ENCODE results near the gene NIFK. TPM values are rescaled to one million over a fixed set of nuclear protein-coding genes. Genes with fewer than 3 reads are reported as not detected.
"Not testable (repeated sequence)": the region's sequence is repeated elsewhere in the genome, so short reads cannot be mapped to it uniquely, and the experiment has no call there.

NIFK gene
- total RNA-seq, 4 donors from 2014 or later = 33.1 to 97.6 (median 50.1) TPM

- ATAC-seq (ENCODE audit: low FRiP score) (no peak), DNase-seq (ENCODE audit: low spot score) (no peak)
- TF ChIP-seq CTCF (IDR thresholded peaks at IDR 0.05) = no peak
These were observed 20.5 kb downstream of the NIFK start for GRCh38 chr2:121716126-121716525.

- ATAC-seq (ENCODE audit: low FRiP score); DNase-seq (ENCODE audit: low spot score): not testable (repeated sequence)
These were observed 25.2 kb downstream of the NIFK start for GRCh38 chr2:121711481-121711880.

DNA sequence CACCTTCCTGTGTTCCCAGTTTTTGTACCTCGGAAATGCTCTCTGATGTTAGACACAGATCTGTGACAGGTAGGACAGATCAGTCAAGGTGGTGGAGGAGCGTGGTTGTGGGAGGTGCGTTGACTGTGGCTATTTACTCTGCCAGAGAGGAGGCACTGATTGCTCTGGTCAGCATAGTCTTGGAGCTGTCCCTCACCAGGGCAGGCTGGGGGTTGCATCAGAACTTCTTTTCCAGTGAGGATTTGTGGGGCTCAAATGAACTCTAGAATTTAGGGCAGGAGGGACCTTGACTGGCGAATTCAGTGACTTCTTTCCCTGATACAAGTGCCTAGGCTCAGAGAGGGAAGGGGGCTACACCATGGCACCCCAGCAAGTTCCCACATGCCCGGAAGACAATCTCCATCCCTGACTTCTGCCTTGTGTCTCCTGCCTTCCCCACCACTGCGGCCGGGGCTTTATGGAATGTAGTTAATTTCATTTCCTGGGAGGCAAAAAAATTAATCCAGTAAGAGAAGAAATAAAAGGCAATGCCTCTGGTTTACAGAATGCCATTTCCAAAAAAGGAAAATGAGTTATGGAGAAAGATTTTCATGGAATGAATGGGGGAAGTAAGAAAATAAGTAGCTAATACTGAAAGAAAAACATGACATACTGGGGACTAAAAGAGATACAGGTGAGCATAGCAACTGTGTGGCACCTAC lies 26.1 kb downstream of the NIFK start:
- ATAC-seq (ENCODE audit: low FRiP score) (no peak), DNase-seq (ENCODE audit: low spot score) (no peak)
- TF ChIP-seq CTCF (IDR thresholded peaks at IDR 0.05) = no peak

GRCh38 chr2:121709776-121710469 lies 26.8 kb downstream of the NIFK start:
- DNase-seq (ENCODE audit: low spot score) = no peak
- no peak for ATAC-seq (ENCODE audit: low FRiP score)
- TF ChIP-seq CTCF (IDR thresholded peaks at IDR 0.05) = no peak

GRCh38 chr2:121707920-121708361 lies 28.7 kb downstream of the NIFK start:
- no peak for DNase-seq (ENCODE audit: low spot score)
- TF ChIP-seq CTCF (IDR thresholded peaks at IDR 0.05) = no peak
- ATAC-seq (ENCODE audit: low FRiP score) = no peak

- ATAC-seq (ENCODE audit: low FRiP score) (no peak), DNase-seq (ENCODE audit: low spot score) (no peak)
- no peak for TF ChIP-seq CTCF (IDR thresholded peaks at IDR 0.05)
These were observed 29.2 kb downstream of the NIFK start for GRCh38 chr2:121707344-121707919.

DNA sequence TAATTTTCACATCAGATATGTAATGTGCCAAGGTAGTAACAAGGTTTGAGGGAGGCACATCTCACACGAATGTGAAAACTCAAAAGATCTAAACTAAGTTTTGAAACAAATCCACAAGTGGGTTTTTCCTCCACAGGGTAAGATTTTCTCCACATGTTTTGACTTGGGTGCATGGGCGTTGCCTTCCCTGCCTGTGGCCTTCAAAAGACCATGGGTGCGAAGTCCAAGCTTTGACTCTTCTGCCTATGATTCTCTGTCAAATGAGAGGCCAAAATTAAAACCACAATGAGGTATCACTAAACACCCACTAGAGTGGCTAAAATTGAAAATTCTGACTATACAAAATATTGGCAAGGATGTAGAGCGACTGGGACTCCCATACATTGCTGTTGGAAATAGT lies 30.7 kb downstream of the NIFK start:
- DNase-seq (ENCODE audit: low spot score) (no peak), ATAC-seq (ENCODE audit: low FRiP score) (no peak)
- TF ChIP-seq CTCF (IDR thresholded peaks at IDR 0.05) = no peak

Data from omental fat pad (tissue), 4 donors.